Omental fat pad (tissue), 4 donors: ENCODE measurements around the gene ESRRG. TPM values are rescaled to one million over a fixed set of nuclear protein-coding genes. Genes with fewer than 3 reads are reported as not detected.

Source experiments
- ATAC-seq: fragments of 150-250 bp; one replicate; pipeline ENCODE4 v1.9.1; 2016; ENCODE audit warnings: mild to moderate bottlenecking, moderate library complexity; ENCODE audit not compliant: low FRiP score
- DNase-seq: peaks from one replicate; pipeline ENCODE4 v3.0.0-alpha.2; 2019; ENCODE audit warnings: low spot score
- CTCF ChIP-seq, 3 donors: fragments of 450-650 bp; IDR thresholded peaks; one replicate each; pipeline ENCODE4 v1.5.1; 2016 to 2017; ENCODE audit warnings: antibody characterized with exemption in 3 of 3, mild to moderate bottlenecking in 3 of 3, moderate library complexity in 2 of 3
- total RNA-seq, 4 donors: library from RNA; depleted of rRNA; stranded (reverse); fragments of >200 nt; gene quantifications; one replicate each; pipeline ENCODE4 v1.1.0, GENCODE V29; 2016

Gene ESRRG
- total RNA-seq, 4 donors from 2014 or later, result 0.09 to 0.56 (median 0.22) TPM

- no peak for ATAC-seq
- TF ChIP-seq CTCF (IDR thresholded peaks at IDR 0.05), result no peak
- no peak for DNase-seq
Observed at GRCh38 chr1:216640100-216640499, 83.1 kb downstream of the ESRRG start.

- DNase-seq, result no peak
- no peak for ATAC-seq
- TF ChIP-seq CTCF (IDR thresholded peaks at IDR 0.05), result no peak
Observed at GRCh38 chr1:216632980-216633379, 90.2 kb downstream of the ESRRG start.

GRCh38 chr1:216630532-216630931 lies 92.7 kb downstream of the ESRRG start:
- TF ChIP-seq CTCF (IDR thresholded peaks at IDR 0.05), result no peak
- ATAC-seq, result no peak
- no peak for DNase-seq

- no peak for DNase-seq
- no peak for TF ChIP-seq CTCF (IDR thresholded peaks at IDR 0.05)
- no peak for ATAC-seq
Observed at GRCh38 chr1:216627252-216627651, 96.0 kb downstream of the ESRRG start.

- DNase-seq (no peak), ATAC-seq (no peak)
- TF ChIP-seq CTCF (IDR thresholded peaks at IDR 0.05), result no peak
Observed at GRCh38 chr1:216626394-216627067, 96.7 kb downstream of the ESRRG start.

GRCh38 chr1:216621536-216621935 lies 101.7 kb downstream of the ESRRG start:
- TF ChIP-seq CTCF (IDR thresholded peaks at IDR 0.05), result no peak
- DNase-seq (no peak), ATAC-seq (no peak)

- no peak for TF ChIP-seq CTCF (IDR thresholded peaks at IDR 0.05)
- DNase-seq (no peak), ATAC-seq (no peak)
Observed at GRCh38 chr1:216617081-216617875, 106.0 kb downstream of the ESRRG start.
